ENCODE results near the gene FGFR1OP2. TPM values are rescaled to one million over a fixed set of nuclear protein-coding genes. Genes with fewer than 3 reads are reported as not detected.
A peak's percentile ranks its signal among the peaks of the same experiment; 100 is the strongest.

FGFR1OP2 gene
- total RNA-seq, 1 donor from 2014 or later: 65.8 TPM

GRCh38 chr12:26937443-26937862 is 817 bp upstream of the FGFR1OP2 start:
- peaks cover 9% of the 10 kb centered on the region for H3K36me3 Mint-ChIP-seq (ENCODE audit: low read depth, unreplicated experiment)
- peak overlapping the region; percentile 100 for H3K4me3 Mint-ChIP-seq (ENCODE audit: unreplicated experiment)
- H3K9me3 Mint-ChIP-seq (ENCODE audit: unreplicated experiment): no peaks in the 10 kb centered on the region
- no peak for TF ChIP-seq CTCF (IDR thresholded peaks at IDR 0.05; ENCODE audit: unreplicated experiment)
- peak overlapping the region; percentile 99 for H3K27ac Mint-ChIP-seq (ENCODE audit: unreplicated experiment)
- DNase-seq (ENCODE audit: low spot score): no peak
- H3K27me3 Mint-ChIP-seq (ENCODE audit: unreplicated experiment): peaks cover 18% of the 10 kb centered on the region
- H3K4me1 Mint-ChIP-seq (ENCODE audit: unreplicated experiment): peaks cover 27% of the 10 kb centered on the region

GRCh38 chr12:26938701-26939062 is 412 bp downstream of the FGFR1OP2 start:
- Mint-ChIP-seq H3K27ac (ENCODE audit: unreplicated experiment) (peak overlapping the region; percentile 99), H3K4me1 (ENCODE audit: unreplicated experiment) (peaks cover 27% of the 10 kb centered on the region), H3K9me3 (ENCODE audit: unreplicated experiment) (no peaks in the 10 kb centered on the region), H3K27me3 (ENCODE audit: unreplicated experiment) (peaks cover 18% of the 10 kb centered on the region), H3K4me3 (ENCODE audit: unreplicated experiment) (peak overlapping the region; percentile 100), H3K36me3 (ENCODE audit: low read depth, unreplicated experiment) (peaks cover 9% of the 10 kb centered on the region)
- DNase-seq (ENCODE audit: low spot score): no peak
- TF ChIP-seq CTCF (IDR thresholded peaks at IDR 0.05; ENCODE audit: unreplicated experiment): no peak

GRCh38 chr12:26939192-26939832 is 1.0 kb downstream of the FGFR1OP2 start:
- H3K27me3 Mint-ChIP-seq (ENCODE audit: unreplicated experiment): peaks cover 18% of the 10 kb centered on the region
- H3K4me3 Mint-ChIP-seq (ENCODE audit: unreplicated experiment): peak overlapping the region; percentile 100
- no peak for TF ChIP-seq CTCF (IDR thresholded peaks at IDR 0.05; ENCODE audit: unreplicated experiment)
- peaks cover 27% of the 10 kb centered on the region for H3K4me1 Mint-ChIP-seq (ENCODE audit: unreplicated experiment)
- H3K9me3 Mint-ChIP-seq (ENCODE audit: unreplicated experiment): no peaks in the 10 kb centered on the region
- peaks cover 9% of the 10 kb centered on the region for H3K36me3 Mint-ChIP-seq (ENCODE audit: low read depth, unreplicated experiment)
- DNase-seq (ENCODE audit: low spot score): no peak
- H3K27ac Mint-ChIP-seq (ENCODE audit: unreplicated experiment): peak overlapping the region; percentile 99

- H3K4me1 Mint-ChIP-seq (ENCODE audit: unreplicated experiment): peaks cover 27% of the 10 kb centered on the region
- DNase-seq (ENCODE audit: low spot score): no peak
- H3K27ac Mint-ChIP-seq (ENCODE audit: unreplicated experiment): no peak overlapping the region
- peaks cover 18% of the 10 kb centered on the region for H3K27me3 Mint-ChIP-seq (ENCODE audit: unreplicated experiment)
- H3K36me3 Mint-ChIP-seq (ENCODE audit: low read depth, unreplicated experiment): peaks cover 9% of the 10 kb centered on the region
- TF ChIP-seq CTCF (IDR thresholded peaks at IDR 0.05; ENCODE audit: unreplicated experiment): no peak
- no peaks in the 10 kb centered on the region for H3K9me3 Mint-ChIP-seq (ENCODE audit: unreplicated experiment)
- H3K4me3 Mint-ChIP-seq (ENCODE audit: unreplicated experiment): no peak overlapping the region
These were observed 1.7 kb downstream of the FGFR1OP2 start for GRCh38 chr12:26939953-26940352.

GRCh38 chr12:26940516-26941214 is 2.4 kb downstream of the FGFR1OP2 start:
- H3K36me3 Mint-ChIP-seq (ENCODE audit: low read depth, unreplicated experiment): peaks cover 9% of the 10 kb centered on the region
- no peak overlapping the region for H3K27ac Mint-ChIP-seq (ENCODE audit: unreplicated experiment)
- H3K4me3 Mint-ChIP-seq (ENCODE audit: unreplicated experiment): peak overlapping the region; percentile 28

More at GRCh38 chr12:26940516-26941214, 2.4 kb downstream of the FGFR1OP2 start:
- no peaks in the 10 kb centered on the region for H3K9me3 Mint-ChIP-seq (ENCODE audit: unreplicated experiment)
- no peak for DNase-seq (ENCODE audit: low spot score)
- peaks cover 27% of the 10 kb centered on the region for H3K4me1 Mint-ChIP-seq (ENCODE audit: unreplicated experiment)
- no peak for TF ChIP-seq CTCF (IDR thresholded peaks at IDR 0.05; ENCODE audit: unreplicated experiment)
- H3K27me3 Mint-ChIP-seq (ENCODE audit: unreplicated experiment): peaks cover 18% of the 10 kb centered on the region
